Fibroblast of skin of abdomen (primary cell): ENCODE results near the gene GASK1B. TPM values are rescaled to one million over a fixed set of nuclear protein-coding genes. Genes with fewer than 3 reads are reported as not detected.
A peak's percentile ranks its signal among the peaks of the same experiment; 100 is the strongest.

Experiments
- DNase-seq: peaks from one replicate; pipeline ENCODE4 v3.0.0-alpha.2; 2013
- polyA plus RNA-seq, 2 experiments: library from polyadenylated mRNA; unstranded; fragments of 120-200 nt; gene quantifications; one replicate each; pipeline ENCODE4 v1.2.1, GENCODE V29; 2013; ENCODE audit not compliant: insufficient read length in 2 of 2

GASK1B gene
- 13.0 TPM for polyA plus RNA-seq (2013, experiment 1 of 2; ENCODE audit: insufficient read length)
- polyA plus RNA-seq (2013, experiment 2 of 2; ENCODE audit: insufficient read length) = 12.2 TPM

DNA sequence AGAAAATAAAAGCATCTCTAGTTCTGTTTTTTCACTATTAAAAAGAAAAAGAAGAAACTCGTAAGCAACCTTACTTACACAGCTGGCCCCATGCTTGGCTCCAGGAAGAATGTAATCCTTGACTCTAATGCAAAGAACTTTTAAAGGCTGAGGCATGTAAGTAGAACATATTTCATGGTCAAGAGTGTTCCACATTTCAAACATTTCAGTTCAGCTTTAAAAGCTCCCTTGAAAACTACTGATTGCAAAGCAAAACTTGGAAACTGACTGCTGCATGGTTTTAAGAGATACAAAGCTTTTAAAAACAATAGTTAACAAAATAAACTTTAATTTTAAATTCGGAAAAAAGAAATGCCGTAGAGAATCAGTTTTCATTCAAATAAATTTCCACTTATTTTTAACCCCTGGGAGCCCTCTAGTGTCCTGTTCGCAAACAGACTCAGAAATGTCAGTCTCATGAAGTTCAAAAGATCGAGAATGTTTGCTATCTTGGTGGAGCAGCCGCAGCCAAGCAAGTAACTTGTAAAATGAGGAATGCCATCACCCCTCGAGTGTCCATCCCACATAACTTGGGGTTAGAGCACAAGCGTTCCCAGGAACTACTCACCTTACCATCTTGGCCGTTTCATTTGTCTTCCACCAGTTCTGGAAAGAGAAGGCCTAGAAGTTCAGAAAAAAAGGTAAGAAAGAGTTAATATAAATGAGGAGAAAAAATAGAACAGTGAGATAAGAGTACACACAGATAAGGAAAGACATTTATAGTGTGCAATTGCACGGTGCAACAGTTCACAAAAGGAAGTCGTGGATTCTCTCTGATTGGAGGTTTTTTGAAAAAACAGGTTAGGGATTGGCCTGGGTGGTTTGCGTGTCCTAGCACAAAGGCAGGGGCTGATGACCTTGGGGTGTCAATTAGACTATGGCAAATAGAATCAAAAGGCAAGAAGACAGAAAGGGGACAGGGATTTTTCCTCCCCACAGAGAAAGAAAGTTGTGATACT, at the start of gene GASK1B:
Gene GASK1B, minus strand, starts transcription at position 765 of the 998 bp plus-strand sequence. CDS start 1,650 bp downstream, outside the sequence.
- peak; percentile 64 for DNase-seq

GRCh38 chr4:158219623-158220022, 46.8 kb upstream of the GASK1B start:
- DNase-seq = no peak

DNA sequence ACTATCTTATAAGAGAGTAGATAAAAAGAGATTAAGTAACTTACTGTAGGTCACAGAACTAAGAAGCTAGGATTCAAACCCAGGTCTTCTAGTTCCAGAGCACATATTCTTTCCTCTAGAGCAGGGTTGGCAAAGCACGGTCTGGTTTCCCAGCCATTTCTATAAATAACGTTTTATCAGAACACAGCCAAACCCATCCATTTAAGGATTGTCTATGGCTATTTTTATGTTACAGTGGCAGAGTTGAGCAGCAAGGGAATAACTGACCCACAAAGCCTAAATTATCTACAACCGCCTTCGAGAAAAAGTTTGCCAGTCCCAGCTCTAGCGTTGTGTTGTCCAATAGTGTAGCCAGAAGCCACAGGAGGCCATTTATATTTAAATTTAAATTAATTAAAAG, 44.9 kb upstream of the GASK1B start:
- DNase-seq = no peak

- no peak for DNase-seq
Measured at GRCh38 chr4:158214856-158215255, 42.0 kb upstream of the GASK1B start.

DNA sequence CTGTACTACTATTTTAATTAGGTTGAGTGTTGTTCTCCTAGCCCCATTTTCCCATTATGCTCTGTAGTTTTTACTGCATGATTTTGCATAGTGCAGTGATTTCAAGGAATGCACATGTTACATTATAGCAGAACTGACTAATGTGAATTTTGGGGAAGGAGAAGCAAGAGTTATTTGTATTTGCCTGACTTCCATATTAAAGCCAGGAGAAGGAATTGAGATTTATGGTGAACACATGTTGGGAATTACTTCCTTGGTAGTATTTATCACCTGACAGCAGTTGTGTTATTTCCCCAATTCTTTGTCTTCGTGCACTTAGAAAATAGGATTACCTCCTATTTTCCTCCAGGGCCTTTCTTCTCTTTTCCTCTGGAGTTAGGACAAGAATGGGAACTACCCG, 40.6 kb upstream of the GASK1B start:
- no peak for DNase-seq

DNA sequence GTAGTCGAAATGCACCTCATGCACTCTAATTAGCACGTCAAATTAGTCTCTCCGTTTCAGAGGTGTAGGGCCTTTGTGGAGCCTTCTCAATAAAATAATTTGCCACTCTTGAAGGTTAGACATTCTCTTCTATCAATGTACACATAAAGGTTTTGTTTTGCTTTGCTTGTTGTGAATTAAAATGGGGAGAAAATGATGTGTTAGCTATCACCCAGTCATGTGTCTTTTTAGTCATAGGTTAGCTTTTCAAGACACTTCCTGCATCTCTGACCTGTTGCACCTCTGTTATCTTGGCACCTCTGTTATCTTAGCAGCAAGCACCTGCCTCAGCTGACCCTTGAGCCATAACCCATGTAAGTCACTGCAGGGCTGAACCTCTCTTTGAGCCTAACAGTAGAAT, 38.4 kb upstream of the GASK1B start:
- no peak for DNase-seq

DNA sequence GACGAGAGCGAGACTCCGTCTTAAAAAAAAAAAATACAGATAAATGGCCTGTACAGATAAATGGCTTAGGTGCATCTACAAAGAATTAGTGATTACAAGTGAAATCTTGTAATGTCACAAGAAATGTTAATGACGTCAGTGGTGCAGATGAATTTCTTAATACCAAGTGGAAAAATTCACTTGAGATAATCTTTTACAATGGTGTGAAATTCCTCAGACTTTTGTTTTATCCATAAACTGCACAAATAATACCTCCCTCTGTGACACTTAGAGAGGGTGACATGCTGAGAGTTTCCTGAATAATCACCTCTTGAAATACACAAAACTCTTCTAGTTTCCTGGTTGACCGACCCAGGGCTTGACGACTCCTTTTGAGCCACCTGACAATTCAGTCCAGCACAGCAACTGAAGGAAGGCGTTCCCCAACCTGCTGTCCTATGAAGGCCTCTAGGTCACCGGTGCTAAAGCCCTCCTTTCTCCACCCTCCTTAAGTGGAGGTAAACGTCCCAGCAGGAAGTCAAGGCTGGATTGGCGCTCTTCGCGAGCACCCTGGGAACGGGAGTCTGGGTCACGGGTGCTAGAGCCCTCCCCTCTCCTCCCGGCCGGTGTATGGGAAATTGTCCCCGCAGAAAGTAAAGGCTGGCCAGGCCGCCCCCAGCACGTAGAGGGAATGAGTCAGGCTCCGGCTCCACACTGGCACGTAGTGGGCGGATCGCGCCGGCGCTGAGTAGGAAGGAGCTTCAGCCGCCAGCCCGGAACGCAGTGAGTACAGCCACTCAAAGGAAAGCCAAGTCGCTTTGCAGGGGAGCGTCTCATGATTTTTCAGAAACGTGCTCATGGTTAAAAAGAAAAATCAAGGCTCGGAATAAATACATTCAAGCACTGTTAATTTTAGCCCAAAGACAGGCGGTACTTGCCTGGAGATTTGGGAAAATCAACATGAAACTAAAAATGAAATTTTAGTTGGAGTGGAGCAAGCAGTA, 37.3 kb upstream of the GASK1B start, which contains the start of gene TMEM144:
Gene TMEM144, plus strand, starts transcription at position 662 of the 983 bp plus-strand sequence. CDS start 2,182 bp downstream, outside the sequence.
- DNase-seq = peak; percentile 86

GRCh38 chr4:158208963-158209640, 36.3 kb upstream of the GASK1B start:
- no peak for DNase-seq

- DNase-seq = no peak
Measured at GRCh38 chr4:158203929-158204328, 31.1 kb upstream of the GASK1B start.

GRCh38 chr4:158203436-158203835, 30.6 kb upstream of the GASK1B start:
- no peak for DNase-seq

GRCh38 chr4:158202481-158202880, 29.7 kb upstream of the GASK1B start:
- DNase-seq = no peak

GRCh38 chr4:158201876-158202275, 29.1 kb upstream of the GASK1B start:
- no peak for DNase-seq

DNA sequence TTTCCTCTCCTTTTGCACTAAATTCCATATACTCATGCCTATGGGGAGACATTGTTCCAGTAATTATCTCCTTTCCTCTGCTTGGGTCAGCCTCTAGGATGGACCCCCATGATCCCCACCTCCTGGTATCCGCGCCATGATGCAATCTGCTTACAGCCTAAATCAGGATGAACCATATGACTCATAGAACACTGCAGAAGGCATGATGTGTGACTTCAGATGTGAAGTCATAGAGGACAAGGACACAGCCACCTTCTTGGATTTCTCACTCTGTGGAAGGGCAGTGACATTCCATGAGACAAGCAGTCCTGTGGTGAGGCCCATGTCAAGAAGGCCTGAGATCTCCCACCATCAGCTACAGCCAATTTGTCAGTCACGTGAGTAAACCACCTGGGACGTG, 28.5 kb upstream of the GASK1B start:
- DNase-seq = no peak

GRCh38 chr4:158200214-158200613, 27.4 kb upstream of the GASK1B start:
- DNase-seq = no peak

DNA sequence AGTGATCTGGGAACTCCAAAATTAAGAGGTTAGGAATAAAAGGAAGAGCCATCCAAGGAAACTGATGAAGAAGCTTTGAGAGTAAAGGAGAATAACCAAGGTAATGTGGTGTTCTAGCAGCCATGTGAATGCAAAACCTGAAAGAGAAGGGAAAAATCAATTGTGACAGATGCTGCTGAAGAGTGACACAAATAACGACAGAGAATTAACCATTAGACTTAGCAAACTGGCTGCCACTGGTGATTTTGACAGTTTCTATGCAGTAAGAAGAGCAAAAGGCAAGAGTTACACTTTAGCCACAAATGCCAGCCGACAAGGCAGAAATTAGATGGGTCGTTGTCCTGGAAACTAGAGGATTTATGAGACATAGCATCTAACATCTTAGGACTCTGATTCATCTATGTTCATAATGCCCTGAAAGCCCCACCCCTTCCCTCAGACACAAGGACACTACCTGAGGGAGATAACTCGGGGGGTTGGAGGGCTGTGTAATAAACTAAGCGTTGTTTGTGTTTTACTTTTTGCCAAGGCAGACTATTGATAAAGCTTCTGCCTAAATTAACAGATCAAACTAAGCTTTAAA, 24.5 kb upstream of the GASK1B start:
- no peak for DNase-seq

GRCh38 chr4:158195297-158195696, 22.5 kb upstream of the GASK1B start:
- no peak for DNase-seq

GRCh38 chr4:158193171-158193749, 20.4 kb upstream of the GASK1B start:
- DNase-seq = peak; percentile 12

DNA sequence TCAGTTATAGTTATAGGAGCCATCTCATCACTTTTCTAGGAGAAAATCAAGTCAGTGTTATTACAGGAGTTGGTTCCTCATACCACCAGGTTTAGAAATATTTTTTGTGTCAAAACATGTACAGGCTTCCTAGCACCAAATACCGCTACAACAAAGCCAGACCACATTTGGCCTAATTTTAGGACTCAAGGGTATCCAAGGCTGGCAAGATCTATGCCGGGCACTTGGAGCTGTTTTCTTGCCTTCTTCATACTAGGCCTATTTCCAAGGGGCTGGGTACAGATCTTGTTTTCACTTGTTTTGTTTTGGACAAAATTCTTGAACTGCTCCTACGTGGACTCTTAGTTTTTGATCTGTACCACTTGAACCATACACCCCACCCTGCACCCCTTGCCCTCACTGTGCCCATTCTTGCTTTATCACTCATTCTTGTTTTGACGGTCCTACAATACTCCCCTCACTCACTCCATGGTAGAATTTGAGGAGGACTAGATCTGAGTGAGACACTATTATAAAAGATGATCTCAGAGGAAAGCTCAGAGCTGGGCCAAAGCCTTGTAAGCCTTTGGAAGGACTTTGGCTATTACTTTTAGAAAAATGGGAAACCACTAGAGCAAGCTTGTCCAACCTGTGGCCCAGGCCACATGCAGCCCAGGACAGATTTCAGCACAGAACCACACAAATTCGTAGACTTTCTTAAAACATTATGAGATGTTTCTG, 19.8 kb upstream of the GASK1B start:
- no peak for DNase-seq

DNA sequence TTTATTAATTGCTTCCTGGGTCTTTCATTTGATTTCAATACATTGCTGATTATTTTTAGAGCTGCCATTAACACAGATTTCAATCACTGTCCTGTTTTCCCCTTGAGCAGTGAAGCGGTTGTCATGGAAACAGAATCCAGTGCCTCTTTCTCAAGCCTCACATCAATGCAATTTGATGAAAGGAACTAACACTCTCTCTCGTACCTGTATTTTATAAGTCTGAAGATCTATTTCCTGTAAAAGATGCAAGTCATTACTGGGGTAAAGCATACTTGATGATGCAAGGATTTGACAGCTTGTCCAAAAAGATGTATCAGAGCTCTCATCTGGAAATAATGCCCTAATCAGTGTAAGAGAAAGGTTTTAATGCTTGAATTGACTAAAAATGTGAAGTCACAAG, 17.9 kb upstream of the GASK1B start:
- DNase-seq = no peak

DNA sequence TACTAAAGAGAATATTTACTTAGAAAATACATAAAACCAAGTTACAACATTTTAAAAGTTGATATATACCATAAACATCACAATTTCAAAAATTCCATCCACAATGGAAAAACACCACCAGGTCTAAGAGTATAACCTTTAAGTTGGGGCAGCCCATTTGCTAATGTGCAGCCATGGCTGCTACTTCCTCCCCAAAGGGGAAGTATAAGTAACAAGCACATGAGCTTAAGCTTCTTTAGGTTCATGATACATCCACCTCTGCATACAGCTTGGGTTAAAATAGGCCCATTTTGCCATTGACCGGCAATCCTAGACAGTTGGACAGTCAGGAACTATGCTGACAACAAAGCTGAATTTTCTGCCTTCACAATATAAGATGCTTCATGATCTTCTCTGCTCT, 16.6 kb upstream of the GASK1B start:
- no peak for DNase-seq

- DNase-seq = no peak
Measured at GRCh38 chr4:158186815-158187214, 14.0 kb upstream of the GASK1B start.
